Trophoblast cell (in vitro differentiated cells and primary cell): Measurements from ENCODE around the gene AZI2.

ENCODE experiments used
- DNase-seq, 2 donors: peaks; one replicate each; pipeline ENCODE4 v3.0.0-alpha.2; 2016
- H2AFZ ChIP-seq: 2 replicates; pipeline ENCODE4 v1.6.1; 2013; ENCODE audit warnings: low read length, moderate library complexity, mild to moderate bottlenecking; ENCODE audit not compliant: insufficient read depth, poor library complexity
- H2AK5ac ChIP-seq: 2 replicates; pipeline ENCODE4 v1.6.1; 2013; ENCODE audit warnings: mild to moderate bottlenecking, low read length
- H2BK120ac ChIP-seq: 2 replicates; pipeline ENCODE4 v1.6.1; 2013; ENCODE audit warnings: low read length, mild to moderate bottlenecking, moderate library complexity; ENCODE audit not compliant: insufficient read depth, poor library complexity
- H2BK12ac ChIP-seq: 2 replicates; pipeline ENCODE4 v1.6.1; 2013; ENCODE audit warnings: mild to moderate bottlenecking, low read length, moderate library complexity
- H2BK5ac ChIP-seq: 2 replicates; pipeline ENCODE4 v1.6.1; 2013; ENCODE audit warnings: low read length, low read depth, moderate library complexity, mild to moderate bottlenecking; ENCODE audit not compliant: poor library complexity
- H3K14ac ChIP-seq: 2 replicates; pipeline ENCODE4 v1.6.1; 2013; ENCODE audit warnings: mild to moderate bottlenecking, low read length
- H3K18ac ChIP-seq: 2 replicates; pipeline ENCODE4 v1.6.1; 2013; ENCODE audit warnings: mild to moderate bottlenecking, low read length
- H3K23ac ChIP-seq: 2 replicates; pipeline ENCODE4 v1.6.1; 2013; ENCODE audit warnings: low read length
- H3K27ac ChIP-seq: 2 replicates; pipeline ENCODE4 v1.5.1; 2013; ENCODE audit warnings: low read depth, mild to moderate bottlenecking, inconsistent platforms, low read length, moderate library complexity
- H3K27me3 ChIP-seq: 2 replicates; pipeline ENCODE4 v1.6.1; 2013; ENCODE audit warnings: inconsistent platforms, mild to moderate bottlenecking, low read length, moderate library complexity; ENCODE audit not compliant: insufficient read depth
- H3K36me3 ChIP-seq, 2 experiments: 1 replicate in 1 of 2; 2 replicates in 1 of 2; pipeline ENCODE4 v1.6.1; 2013; ENCODE audit warnings: low read length in 2 of 2, mild to moderate bottlenecking in 2 of 2, moderate library complexity in 1 of 2; ENCODE audit not compliant: insufficient read depth in 2 of 2, control insufficient read depth in 1 of 2
- H3K4ac ChIP-seq: 2 replicates; pipeline ENCODE4 v1.6.1; 2013; ENCODE audit warnings: low read depth, mild to moderate bottlenecking, low read length, moderate library complexity
- H3K4me1 ChIP-seq, 2 experiments: 1 replicate in 1 of 2; 2 replicates in 1 of 2; pipeline ENCODE4 v1.6.1; 2013; ENCODE audit warnings: low read length in 2 of 2, mild to moderate bottlenecking in 2 of 2, moderate library complexity in 1 of 2; ENCODE audit not compliant: insufficient read depth in 2 of 2, control insufficient read depth in 1 of 2
- H3K4me2 ChIP-seq: 2 replicates; pipeline ENCODE4 v1.6.1; 2013; ENCODE audit warnings: inconsistent platforms, mild to moderate bottlenecking, low read length, moderate library complexity
- H3K4me3 ChIP-seq: 2 replicates; pipeline ENCODE4 v1.5.1; 2013; ENCODE audit warnings: mild to moderate bottlenecking, low read depth, low read length, inconsistent platforms
- H3K79me1 ChIP-seq: one replicate; pipeline ENCODE4 v1.6.1; 2013; ENCODE audit warnings: low read length
- H3K79me2 ChIP-seq: 2 replicates; pipeline ENCODE4 v1.6.1; 2013; ENCODE audit warnings: low read length, mild to moderate bottlenecking; ENCODE audit not compliant: control insufficient read depth, insufficient read depth, poor library complexity
- H3K9ac ChIP-seq: 2 replicates; pipeline ENCODE4 v1.6.1; 2013; ENCODE audit warnings: mild to moderate bottlenecking, low read length
- H3K9me3 ChIP-seq: 2 replicates; pipeline ENCODE4 v1.6.1; 2013; ENCODE audit warnings: low read depth, mild to moderate bottlenecking, control low read depth, inconsistent platforms, low read length; ENCODE audit not compliant: insufficient read depth
- H4K12ac ChIP-seq: 2 replicates; pipeline ENCODE4 v1.6.1; 2013; ENCODE audit warnings: low read depth, mild to moderate bottlenecking, low read length, moderate library complexity
- H4K8ac ChIP-seq: 2 replicates; pipeline ENCODE4 v1.6.1; 2013; ENCODE audit warnings: low read depth, mild to moderate bottlenecking, low read length, moderate library complexity
- H4K91ac ChIP-seq: one replicate; pipeline ENCODE4 v1.6.1; 2013; ENCODE audit warnings: low read depth, mild to moderate bottlenecking, low read length, moderate library complexity
- WGBS: extraction: QIAGEN DNeasy Blood & Tissue Kit; methylation state at CpG from one replicate; pipeline ENCODE4 v1.1.7; 2013; ENCODE audit warnings: missing lambda C conversion rate; ENCODE audit not compliant: insufficient read length, insufficient coverage; ENCODE audit errors: extremely low coverage; 5-methylcytosine and 5-hydroxymethylcytosine counted together

AZI2 gene

GRCh38 chr3:28294667-28295413, 53.8 kb downstream of the AZI2 start:
- H3K4ac ChIP-seq = no peak overlapping the region
- no peak overlapping the region for H2AK5ac ChIP-seq
- H3K18ac ChIP-seq = no peak overlapping the region
- H3K9ac ChIP-seq = no peak overlapping the region
- no peak for DNase-seq
- no peak overlapping the region for H4K91ac ChIP-seq
- no peak overlapping the region for H2BK5ac ChIP-seq
- WGBS = no CpG with 5 or more reads among the region's 7 CpGs
- H3K79me1 ChIP-seq = no peaks in the 10 kb centered on the region
- no peaks in the 10 kb centered on the region for H3K27me3 ChIP-seq
- no peaks in the 10 kb centered on the region for H3K9me3 ChIP-seq
- H3K4me1 ChIP-seq = no peaks in the 10 kb centered on the region
- H3K14ac ChIP-seq = no peak overlapping the region
- no peak overlapping the region for H3K4me2 ChIP-seq
- no peak overlapping the region for H3K23ac ChIP-seq
- no peak overlapping the region for H2AFZ ChIP-seq
- H3K36me3 ChIP-seq = peaks cover 0 to 2% of the 10 kb centered on the region in 2 experiments
- H3K4me3 ChIP-seq = no peak overlapping the region
- H4K12ac ChIP-seq = no peak overlapping the region
- no peak overlapping the region for H4K8ac ChIP-seq
- no peak overlapping the region for H3K27ac ChIP-seq
- H2BK12ac ChIP-seq = no peak overlapping the region
- H3K79me2 ChIP-seq = no peaks in the 10 kb centered on the region
- H2BK120ac ChIP-seq = no peak overlapping the region

- H3K36me3 ChIP-seq = peaks cover 0 to 2% of the 10 kb centered on the region in 2 experiments
- no peak overlapping the region for H3K14ac ChIP-seq
- H3K79me2 ChIP-seq = no peaks in the 10 kb centered on the region
- no peak overlapping the region for H2BK120ac ChIP-seq
- H4K8ac ChIP-seq = no peak overlapping the region
- H2AFZ ChIP-seq = no peak overlapping the region
- no peaks in the 10 kb centered on the region for H3K27me3 ChIP-seq
- no peak overlapping the region for H4K12ac ChIP-seq
- no peak overlapping the region for H2BK5ac ChIP-seq
- no peak overlapping the region for H3K4me3 ChIP-seq
- WGBS = no CpG with 5 or more reads among the region's 4 CpGs
- H3K18ac ChIP-seq = no peak overlapping the region
- no peak overlapping the region for H3K4ac ChIP-seq
- DNase-seq = no peak
- H3K9ac ChIP-seq = no peak overlapping the region
- H3K27ac ChIP-seq = no peak overlapping the region
- no peak overlapping the region for H2AK5ac ChIP-seq
- H3K9me3 ChIP-seq = no peaks in the 10 kb centered on the region
- H3K4me2 ChIP-seq = no peak overlapping the region
- no peaks in the 10 kb centered on the region for H3K79me1 ChIP-seq
- no peak overlapping the region for H4K91ac ChIP-seq
- no peak overlapping the region for H2BK12ac ChIP-seq
- H3K23ac ChIP-seq = no peak overlapping the region
- H3K4me1 ChIP-seq = no peaks in the 10 kb centered on the region
Measured at GRCh38 chr3:28292622-28293021, 56.0 kb downstream of the AZI2 start.

GRCh38 chr3:28291577-28291976, 57.0 kb downstream of the AZI2 start:
- Histone ChIP-seq H2BK5ac (no peak overlapping the region), H3K27me3 (no peaks in the 10 kb centered on the region), H3K14ac (no peak overlapping the region), H3K79me2 (no peaks in the 10 kb centered on the region), H3K23ac (no peak overlapping the region), H4K12ac (no peak overlapping the region), H4K91ac (no peak overlapping the region), H3K9ac (no peak overlapping the region), H3K4me3 (no peak overlapping the region), H3K4me2 (no peak overlapping the region), H2BK120ac (no peak overlapping the region), H2BK12ac (no peak overlapping the region), H3K4me1 (no peaks in the 10 kb centered on the region), H2AFZ (no peak overlapping the region), H3K9me3 (no peaks in the 10 kb centered on the region), H3K18ac (no peak overlapping the region), H2AK5ac (no peak overlapping the region), H3K27ac (no peak overlapping the region), H4K8ac (no peak overlapping the region), H3K4ac (no peak overlapping the region), H3K79me1 (no peaks in the 10 kb centered on the region), H3K36me3 (peaks cover 0 to 2% of the 10 kb centered on the region in 2 experiments)
- no peak for DNase-seq

- Histone ChIP-seq H3K27me3 (no peaks in the 10 kb centered on the region), H3K79me2 (no peaks in the 10 kb centered on the region), H2BK120ac (no peak overlapping the region), H2AK5ac (no peak overlapping the region), H3K9ac (no peak overlapping the region), H3K79me1 (no peaks in the 10 kb centered on the region), H3K4ac (no peak overlapping the region), H4K8ac (no peak overlapping the region), H2BK5ac (no peak overlapping the region), H3K18ac (no peak overlapping the region), H3K36me3 (peaks cover 0 to 2% of the 10 kb centered on the region in 2 experiments), H2BK12ac (no peak overlapping the region), H3K9me3 (no peaks in the 10 kb centered on the region), H3K4me2 (no peak overlapping the region), H3K27ac (no peak overlapping the region), H4K12ac (no peak overlapping the region), H3K4me3 (no peak overlapping the region), H3K14ac (no peak overlapping the region), H4K91ac (no peak overlapping the region), H3K4me1 (no peaks in the 10 kb centered on the region), H2AFZ (no peak overlapping the region), H3K23ac (no peak overlapping the region)
- WGBS = no CpG with 5 or more reads among the region's 1 CpG
- DNase-seq = no peak
Measured at GRCh38 chr3:28290863-28291300, 57.7 kb downstream of the AZI2 start.
